VCaP (cell line): ENCODE results near the gene MBOAT1.

Experiments used
- H3K27ac ChIP-seq: fragments of 450-650 bp; 2 replicates; pipeline ENCODE4 v1.5.1; 2017
- TF ChIP-seq, protein P1 (sequence below): fragments of 450-650 bp; conservative IDR thresholded peaks from 2 replicates; pipeline ENCODE4 v1.5.1; 2017; ENCODE audit warnings: mild to moderate bottlenecking, moderate library complexity

MBOAT1 gene

DNA sequence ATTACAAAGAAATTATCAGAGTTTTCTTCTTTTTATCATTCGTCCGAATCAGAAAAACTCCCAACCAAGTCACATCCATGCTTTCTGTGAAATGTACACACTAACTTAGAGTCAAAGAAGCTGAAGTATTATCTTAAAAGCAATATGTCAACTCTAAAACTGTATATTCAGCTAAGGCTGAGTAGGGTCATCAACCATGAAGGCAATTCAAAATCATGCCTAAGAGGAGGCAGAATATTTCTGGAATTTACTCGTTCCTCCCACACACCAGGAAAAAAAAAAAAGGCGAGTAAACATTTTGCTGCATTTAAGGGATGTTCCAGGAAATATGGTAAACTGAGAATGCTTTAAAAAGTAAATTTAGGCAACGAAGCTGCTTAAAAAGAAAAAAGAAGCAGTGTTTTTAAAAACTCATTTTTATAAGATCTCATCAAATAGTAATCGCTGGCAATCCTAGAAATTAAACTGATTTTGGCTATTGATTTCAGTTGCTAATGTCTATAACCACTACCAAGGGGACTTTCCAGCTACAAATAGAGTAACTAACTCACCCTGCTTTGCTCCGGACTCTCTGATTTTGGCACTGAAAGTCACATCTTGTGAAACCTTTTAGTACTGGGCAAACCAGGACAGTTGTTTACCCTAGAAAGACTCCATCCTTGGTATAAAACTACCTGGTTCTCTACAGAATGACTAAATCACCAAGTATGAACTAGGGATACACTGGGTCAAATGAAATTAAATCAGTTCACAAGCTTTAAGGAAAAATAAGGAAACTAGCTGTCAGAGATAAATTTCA lies 82.8 kb downstream of the MBOAT1 start:
- peak overlapping the region; percentile 77; the same call in 1 of the 2 replicates for H3K27ac ChIP-seq
- TF ChIP-seq, protein P1, sequence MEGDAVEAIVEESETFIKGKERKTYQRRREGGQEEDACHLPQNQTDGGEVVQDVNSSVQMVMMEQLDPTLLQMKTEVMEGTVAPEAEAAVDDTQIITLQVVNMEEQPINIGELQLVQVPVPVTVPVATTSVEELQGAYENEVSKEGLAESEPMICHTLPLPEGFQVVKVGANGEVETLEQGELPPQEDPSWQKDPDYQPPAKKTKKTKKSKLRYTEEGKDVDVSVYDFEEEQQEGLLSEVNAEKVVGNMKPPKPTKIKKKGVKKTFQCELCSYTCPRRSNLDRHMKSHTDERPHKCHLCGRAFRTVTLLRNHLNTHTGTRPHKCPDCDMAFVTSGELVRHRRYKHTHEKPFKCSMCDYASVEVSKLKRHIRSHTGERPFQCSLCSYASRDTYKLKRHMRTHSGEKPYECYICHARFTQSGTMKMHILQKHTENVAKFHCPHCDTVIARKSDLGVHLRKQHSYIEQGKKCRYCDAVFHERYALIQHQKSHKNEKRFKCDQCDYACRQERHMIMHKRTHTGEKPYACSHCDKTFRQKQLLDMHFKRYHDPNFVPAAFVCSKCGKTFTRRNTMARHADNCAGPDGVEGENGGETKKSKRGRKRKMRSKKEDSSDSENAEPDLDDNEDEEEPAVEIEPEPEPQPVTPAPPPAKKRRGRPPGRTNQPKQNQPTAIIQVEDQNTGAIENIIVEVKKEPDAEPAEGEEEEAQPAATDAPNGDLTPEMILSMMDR, result no peak

DNA sequence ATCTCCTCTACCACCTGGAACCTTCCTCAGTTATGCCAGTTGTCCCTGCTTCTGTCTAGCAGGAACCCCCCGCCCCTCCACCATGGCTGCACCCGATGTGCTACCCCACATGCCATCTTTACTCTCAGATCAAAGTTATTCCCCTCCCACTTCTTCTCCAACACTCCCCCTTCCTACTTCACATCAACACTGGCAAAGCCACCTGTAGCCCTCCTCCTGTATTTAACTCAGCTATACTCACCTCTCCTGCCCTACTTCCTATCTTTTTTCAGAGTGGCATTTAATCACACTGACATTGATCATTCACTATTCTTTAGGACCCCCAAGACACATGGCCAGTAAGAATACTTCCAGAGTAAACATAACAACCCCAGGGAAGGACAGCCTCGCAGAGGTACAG lies 84.3 kb downstream of the MBOAT1 start:
- TF ChIP-seq, protein P1, result no peak
- peak overlapping the region; percentile 77 for H3K27ac ChIP-seq

DNA sequence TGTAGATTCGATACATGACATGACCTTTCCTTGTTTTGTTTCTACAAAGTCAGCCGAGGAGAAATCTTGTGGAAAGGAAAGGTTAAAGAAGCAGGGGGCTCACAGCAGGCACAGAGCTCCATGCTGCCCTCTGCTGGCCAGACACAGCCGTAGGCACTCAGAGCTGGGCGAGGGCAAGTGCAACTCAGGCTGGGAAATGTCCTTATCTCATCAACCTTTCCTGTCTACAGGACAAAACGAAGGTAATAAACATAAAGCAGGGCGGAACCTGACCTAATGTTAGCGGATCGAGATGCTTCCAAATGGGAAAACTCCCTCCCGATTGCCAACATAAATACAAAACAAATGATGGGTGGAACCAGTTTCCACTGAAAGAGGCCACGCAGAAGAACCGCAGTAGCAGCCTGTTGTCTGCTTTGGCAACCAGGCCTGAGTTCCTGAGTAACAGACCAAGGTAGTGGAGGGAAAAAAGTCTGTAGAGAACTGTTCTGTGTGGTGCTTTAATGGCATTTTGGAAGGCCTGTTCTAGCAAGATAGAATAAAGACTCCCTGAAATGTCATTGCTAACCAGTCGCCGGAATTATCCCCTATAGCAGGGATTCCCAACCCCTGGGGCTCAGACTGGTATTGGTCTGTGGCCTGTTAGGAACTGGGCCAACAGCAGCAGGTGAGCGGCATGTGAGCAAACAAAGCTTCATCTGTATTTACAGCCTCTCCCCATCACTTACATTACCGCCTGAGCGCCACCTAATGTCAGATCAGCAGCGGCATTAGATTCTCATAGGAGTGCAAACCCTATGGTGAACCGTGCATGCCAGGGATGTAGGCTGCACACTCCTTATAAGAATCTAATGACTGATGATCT lies 85.2 kb downstream of the MBOAT1 start:
- TF ChIP-seq, protein P1, result peak; percentile 100
- H3K27ac ChIP-seq, result peak overlapping the region; percentile 77

GRCh38 chr6:20126102-20126752 lies 86.0 kb downstream of the MBOAT1 start:
- H3K27ac ChIP-seq, result peak overlapping the region; percentile 77
- TF ChIP-seq, protein P1, result no peak

- no peak overlapping the region for H3K27ac ChIP-seq
- TF ChIP-seq, protein P1, result no peak
These were observed 87.7 kb downstream of the MBOAT1 start for GRCh38 chr6:20124545-20124944.

- TF ChIP-seq, protein P1, result no peak
- no peak overlapping the region for H3K27ac ChIP-seq
These were observed 92.8 kb downstream of the MBOAT1 start for GRCh38 chr6:20119485-20119884.

DNA sequence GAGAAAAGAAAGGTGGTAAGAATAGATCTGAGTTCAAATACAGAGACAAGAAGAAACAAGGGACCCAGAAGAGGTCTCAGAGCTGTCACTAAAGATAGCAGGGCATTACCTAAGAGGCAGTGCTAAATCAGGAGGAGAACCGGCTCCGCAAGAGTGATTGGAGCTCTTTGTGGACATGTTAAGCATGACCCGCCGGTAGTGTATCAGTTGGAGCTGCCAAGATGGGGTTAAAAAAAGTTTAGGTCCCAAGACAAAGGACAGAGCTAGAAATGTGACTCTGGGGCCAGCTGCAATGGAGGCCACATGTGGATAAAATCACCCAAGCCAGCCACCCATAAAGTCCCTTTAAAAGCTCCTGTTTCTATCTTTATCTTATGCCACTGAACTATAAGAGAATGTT lies 93.4 kb downstream of the MBOAT1 start:
- TF ChIP-seq, protein P1, result no peak
- H3K27ac ChIP-seq, result no peak overlapping the region
